MCF 10A (cell line): ENCODE data around the gene IDH3B. TPM values are rescaled to one million over a fixed set of nuclear protein-coding genes. Genes with fewer than 3 reads are reported as not detected.
"Not testable (repeated sequence)": the region's sequence is repeated elsewhere in the genome, so short reads cannot be mapped to it uniquely, and the experiment has no call there.

Experiments used
- BruUV-seq: library from RNA; stranded (reverse); fragments of 400-500 nt; replicated peaks from 2 replicates; lab custom pipeline; 2021; lab: Mats Ljungman, UMichigan
- CTCF ChIA-PET: fragments of 300-600 bp; sonication (Branson Sonifier 250); formaldehyde crosslinking; extraction: SDS; loops from one replicate; lab custom pipeline; 2021; ENCODE audit warnings: antibody characterized with exemption, inconsistent platforms; lab: Yijun Ruan, JAX
- POLR2A ChIA-PET: fragments of 300-600, 350-650 bp; sonication (Branson Sonifier 250); formaldehyde crosslinking; extraction: SDS; loops from one replicate; lab custom pipeline; 2020; ENCODE audit warnings: antibody characterized with exemption, inconsistent platforms; lab: Yijun Ruan, JAX
- DNase-seq: peaks from one replicate; pipeline ENCODE4 v3.0.0-alpha.2; 2018; ENCODE audit not compliant: unreplicated experiment
- H3K27ac Mint-ChIP-seq: one replicate; pipeline ENCODE4 v1.8.0; 2022; ENCODE audit warnings: mild to moderate bottlenecking, low read depth, mixed read lengths; ENCODE audit not compliant: unreplicated experiment
- H3K27me3 Mint-ChIP-seq: one replicate; pipeline ENCODE4 v1.8.0; 2022; ENCODE audit warnings: mixed read lengths; ENCODE audit not compliant: insufficient read depth, unreplicated experiment
- H3K36me3 Mint-ChIP-seq: one replicate; pipeline ENCODE4 v1.8.0; 2022; ENCODE audit warnings: mild to moderate bottlenecking, moderate library complexity, mixed read lengths; ENCODE audit not compliant: insufficient read depth, unreplicated experiment
- H3K4me1 Mint-ChIP-seq: one replicate; pipeline ENCODE4 v1.8.0; 2022; ENCODE audit warnings: mixed read lengths; ENCODE audit not compliant: insufficient read depth, unreplicated experiment
- H3K4me3 Mint-ChIP-seq: one replicate; pipeline ENCODE4 v1.8.0; 2022; ENCODE audit warnings: mild to moderate bottlenecking, moderate library complexity, mixed read lengths; ENCODE audit not compliant: unreplicated experiment
- H3K9me3 Mint-ChIP-seq: one replicate; pipeline ENCODE4 v1.8.0; 2022; ENCODE audit warnings: mixed read lengths; ENCODE audit not compliant: unreplicated experiment
- intact Hi-C: fragments of 100-400 bp; cut with micrococcal nuclease; formaldehyde crosslinking; loops from 2 replicates; pipeline ENCODE4 v1.14.1; 2022
- total RNA-seq: library from RNA; stranded (reverse); gene quantifications from 2 replicates; pipeline ENCODE4 v1.2.3, GENCODE V29; 2022
- TF ChIP-seq, protein P1 (sequence below): fragments of 200-600 bp; IDR thresholded peaks from one replicate; pipeline ENCODE4 v1.8.0; 2022; ENCODE audit warnings: antibody characterized with exemption, mild to moderate bottlenecking; ENCODE audit not compliant: unreplicated experiment

IDH3B gene
- total RNA-seq, 1 experiment from 2014 or later, result 102 TPM

DNA sequence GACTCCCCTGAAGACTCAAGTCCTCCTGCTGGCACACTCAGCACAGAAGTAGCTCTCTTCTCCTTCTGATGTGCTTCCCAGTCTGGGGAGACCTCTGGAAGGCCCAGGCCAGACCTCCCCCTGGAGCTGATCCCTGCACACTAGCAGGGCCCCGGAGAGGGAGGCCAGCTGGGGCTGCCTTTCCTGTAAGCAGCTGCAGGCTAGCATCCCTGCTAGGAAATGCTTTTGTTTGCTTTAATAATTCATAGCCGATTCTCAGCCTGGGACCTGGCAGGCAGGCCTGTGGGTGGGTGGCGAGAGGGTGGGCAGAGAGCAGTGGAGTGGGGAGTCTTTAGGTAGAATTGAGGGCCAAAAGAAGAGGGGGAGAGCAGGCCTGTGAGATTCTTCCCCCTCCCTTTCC, 33.8 kb upstream of the IDH3B start:
- ChIA-PET POLR2A (interaction anchor here (0.7 kb wide), 1 partner anchor 1295 kb away, joined by 3 read pairs; no protein-coding TSS in a partner anchor), CTCF (no interaction called here)
- TF ChIP-seq, protein P1, sequence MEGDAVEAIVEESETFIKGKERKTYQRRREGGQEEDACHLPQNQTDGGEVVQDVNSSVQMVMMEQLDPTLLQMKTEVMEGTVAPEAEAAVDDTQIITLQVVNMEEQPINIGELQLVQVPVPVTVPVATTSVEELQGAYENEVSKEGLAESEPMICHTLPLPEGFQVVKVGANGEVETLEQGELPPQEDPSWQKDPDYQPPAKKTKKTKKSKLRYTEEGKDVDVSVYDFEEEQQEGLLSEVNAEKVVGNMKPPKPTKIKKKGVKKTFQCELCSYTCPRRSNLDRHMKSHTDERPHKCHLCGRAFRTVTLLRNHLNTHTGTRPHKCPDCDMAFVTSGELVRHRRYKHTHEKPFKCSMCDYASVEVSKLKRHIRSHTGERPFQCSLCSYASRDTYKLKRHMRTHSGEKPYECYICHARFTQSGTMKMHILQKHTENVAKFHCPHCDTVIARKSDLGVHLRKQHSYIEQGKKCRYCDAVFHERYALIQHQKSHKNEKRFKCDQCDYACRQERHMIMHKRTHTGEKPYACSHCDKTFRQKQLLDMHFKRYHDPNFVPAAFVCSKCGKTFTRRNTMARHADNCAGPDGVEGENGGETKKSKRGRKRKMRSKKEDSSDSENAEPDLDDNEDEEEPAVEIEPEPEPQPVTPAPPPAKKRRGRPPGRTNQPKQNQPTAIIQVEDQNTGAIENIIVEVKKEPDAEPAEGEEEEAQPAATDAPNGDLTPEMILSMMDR, result no peak
- Mint-ChIP-seq H3K27me3 (peaks cover 66% of the 10 kb centered on the region), H3K9me3 (no peaks in the 10 kb centered on the region), H3K27ac (no peak overlapping the region), H3K4me1 (no peaks in the 10 kb centered on the region), H3K36me3 (no peaks in the 10 kb centered on the region), H3K4me3 (no peak overlapping the region)
- BruUV-seq, result no TSS peak
- intact Hi-C loops, result no loop called here
- no peak for DNase-seq

GRCh38 chr20:2696646-2697045, 32.6 kb upstream of the IDH3B start:
- Mint-ChIP-seq H3K27me3 (peaks cover 76% of the 10 kb centered on the region), H3K27ac (no peak overlapping the region), H3K4me1 (peaks cover 6% of the 10 kb centered on the region), H3K36me3 (no peaks in the 10 kb centered on the region), H3K9me3 (no peaks in the 10 kb centered on the region), H3K4me3 (no peak overlapping the region)
- CTCF ChIA-PET, result interaction anchor here (0.6 kb wide), 1 partner anchor 17 kb away, joined by 3 read pairs; no protein-coding TSS in a partner anchor
- DNase-seq, result no peak
- POLR2A ChIA-PET, result interaction anchor here (0.7 kb wide), 1 partner anchor 282 kb away, joined by 4 read pairs; no protein-coding TSS in a partner anchor
- TF ChIP-seq, protein P1, result no peak
- intact Hi-C loops, result no loop called here
- BruUV-seq, result no TSS peak

DNA sequence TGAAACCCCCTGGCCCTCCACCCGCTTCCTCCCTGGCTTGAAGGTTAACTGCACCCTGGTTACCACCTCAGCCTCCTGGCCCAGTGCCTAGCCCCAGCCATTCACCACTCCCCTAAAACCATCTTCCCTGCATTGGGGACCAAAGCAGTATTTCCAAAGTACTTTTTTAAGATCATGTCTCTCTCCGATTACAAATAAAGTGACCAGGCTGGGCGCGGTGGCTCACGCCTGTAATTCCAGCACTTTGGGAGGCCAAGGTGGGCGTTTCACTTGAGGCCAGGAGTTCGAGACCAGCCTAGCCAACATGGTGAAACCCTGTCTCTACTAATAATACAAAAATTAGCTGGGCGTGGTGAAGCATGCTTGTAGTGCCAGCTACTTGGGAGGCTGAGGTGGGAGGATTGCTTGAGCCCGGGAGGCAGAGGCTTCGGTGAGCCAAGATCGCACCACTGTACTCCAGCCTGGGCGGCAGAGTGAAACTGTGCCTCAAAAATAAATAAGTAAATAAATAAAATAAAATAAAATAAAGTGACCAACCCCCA, 32.0 kb upstream of the IDH3B start:
- H3K9me3 Mint-ChIP-seq, H3K4me1 Mint-ChIP-seq, BruUV-seq, H3K4me3 Mint-ChIP-seq, H3K36me3 Mint-ChIP-seq, DNase-seq, H3K27ac Mint-ChIP-seq, intact Hi-C loops: not testable (repeated sequence)
- POLR2A ChIA-PET, result interaction anchor here (0.7 kb wide), 1 partner anchor 282 kb away, joined by 4 read pairs; no protein-coding TSS in a partner anchor
- CTCF ChIA-PET, result interaction anchor here (1.9 kb wide), 1 partner anchor 57 kb away, joined by 4 read pairs; no protein-coding TSS in a partner anchor
- H3K27me3 Mint-ChIP-seq, result peaks cover 79% of the 10 kb centered on the region

- intact Hi-C loops, result no loop called here
- BruUV-seq, result no TSS peak
- peaks cover 8% of the 10 kb centered on the region for H3K4me1 Mint-ChIP-seq
- H3K27me3 Mint-ChIP-seq, result peaks cover 79% of the 10 kb centered on the region
- no peak for DNase-seq
- ChIA-PET CTCF (interaction anchor here (1.9 kb wide), 1 partner anchor 57 kb away, joined by 4 read pairs; no protein-coding TSS in a partner anchor), POLR2A (no interaction called here)
- H3K36me3 Mint-ChIP-seq, result no peaks in the 10 kb centered on the region
- no peak overlapping the region for H3K27ac Mint-ChIP-seq
- no peaks in the 10 kb centered on the region for H3K9me3 Mint-ChIP-seq
- no peak overlapping the region for H3K4me3 Mint-ChIP-seq
- TF ChIP-seq, protein P1, result no peak
Observed at GRCh38 chr20:2695206-2695983, 31.4 kb upstream of the IDH3B start.
